Measurements from ENCODE around the gene SSTR3. TPM values are rescaled to one million over a fixed set of nuclear protein-coding genes. Genes with fewer than 3 reads are reported as not detected.
A peak's percentile ranks its signal among the peaks of the same experiment; 100 is the strongest.
"Not testable (repeated sequence)": the region's sequence is repeated elsewhere in the genome, so short reads cannot be mapped to it uniquely, and the experiment has no call there.

Gene SSTR3
- total and polyA plus RNA-seq, 10 of the 15 experiments (the other 5 are each of a cell fraction or from before 2014, with no cell fraction given) = 0.03 to 4.5 (median 2.4) TPM

DNA sequence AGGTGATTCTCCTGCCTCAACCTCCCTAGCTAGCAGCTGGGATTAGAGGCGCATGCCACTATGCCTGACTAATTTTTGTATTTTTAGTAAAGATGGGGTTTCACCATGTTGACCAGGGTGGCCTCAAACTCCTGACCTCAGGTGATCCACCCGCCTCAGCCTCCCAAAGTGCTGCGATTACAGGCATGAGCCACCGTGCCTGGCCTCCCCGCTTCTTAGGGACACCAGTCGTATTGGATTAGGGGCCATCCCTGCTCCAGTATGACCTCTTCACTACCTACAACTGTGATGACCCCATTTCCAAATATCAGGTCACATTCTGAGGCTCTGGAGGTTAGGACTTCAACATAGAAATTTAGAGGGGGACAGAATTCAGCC, 10.8 kb downstream of the SSTR3 start:
- intact Hi-C loops (cut with micrococcal nuclease; ENCODE audit: unreplicated experiment); BruUV-seq (replicated peaks); H3K79me2 ChIP-seq (ENCODE audit: control insufficient read depth, insufficient read depth, low read length); DNase-seq (ENCODE audit: low read depth, low spot score); H3K36me3 ChIP-seq (ENCODE audit: control insufficient read depth in 2 of 2, insufficient read depth in 2 of 2, low read length in 1 of 2); H3K9me3 ChIP-seq (replicated peaks; ENCODE audit: control insufficient read depth, insufficient read depth, low read length); H3K27ac ChIP-seq (ENCODE audit: control insufficient read depth, insufficient read depth); FAIRE-seq; H3K4me2 ChIP-seq (ENCODE audit: control insufficient read depth, insufficient read depth); H3K9ac ChIP-seq (ENCODE audit: control insufficient read depth, insufficient read depth, low read length); H2AFZ ChIP-seq (ENCODE audit: control insufficient read depth, low read depth, low read length); H3K27me3 ChIP-seq (replicated peaks in 1 of 2; ENCODE audit: control insufficient read depth in 2 of 2, insufficient read depth in 2 of 2, low read length in 1 of 2); ATAC-seq; H3K4me3 ChIP-seq; H4K20me1 ChIP-seq (ENCODE audit: control insufficient read depth, insufficient read depth): not testable (repeated sequence)
- 94% methylated on average over 6 of the region's 6 CpGs for WGBS (ENCODE audit: insufficient coverage, insufficient replicate concordance, low lambda C conversion rate, missing lambda C conversion rate)
- POLR2A ChIA-PET = interaction anchor here (0.7 to 5.0 kb wide), 8 partner anchors 17 to 82 kb away, joined by 3 to 55 read pairs (median 7); partner anchors contain the start of gene RAC2
- TF ChIP-seq BHLHE40 (IDR thresholded peaks at IDR 0.05; ENCODE audit: borderline replicate concordance in 1 of 2, low read depth in 2 of 2, low read length in 1 of 2) (0 out of 4 replicates have a peak, but pooled peaks of 1 of the 2 experiments have one; percentile 6), NR2F1 (conservative IDR thresholded peaks at IDR 0.05) (0 out of 2 replicates have a peak, but pooled peaks have one; percentile 14)
- H3K4me1 ChIP-seq (ENCODE audit: control insufficient read depth, insufficient read depth, low read length) = peaks cover 31% of the 10 kb centered on the region
- CTCF ChIA-PET = interaction anchor here (0.8 to 5.7 kb wide), 17 partner anchors 9 to 155 kb away, joined by 3 to 111 read pairs (median 12); partner anchors contain the start of genes IL2RB and RAC2
- RAD21 ChIA-PET (ENCODE audit: unreplicated experiment) = interaction anchor here (2.3 to 7.1 kb wide), 6 partner anchors 15 to 59 kb away, joined by 11 to 104 read pairs (median 50); partner anchors contain the start of gene RAC2
- SMC1A ChIA-PET (ENCODE audit: uncharacterized antibody, unreplicated experiment) = interaction anchor here (0.8 to 6.9 kb wide), 10 partner anchors 9 to 156 kb away, joined by 3 to 84 read pairs (median 15); partner anchors contain the start of genes CYTH4 and RAC2
- in situ Hi-C loops (cut with MboI) = loop anchor here (25.0 kb wide), 1 partner anchor 1814 kb away; the partner anchor contains the start of gene HMOX1

DNA sequence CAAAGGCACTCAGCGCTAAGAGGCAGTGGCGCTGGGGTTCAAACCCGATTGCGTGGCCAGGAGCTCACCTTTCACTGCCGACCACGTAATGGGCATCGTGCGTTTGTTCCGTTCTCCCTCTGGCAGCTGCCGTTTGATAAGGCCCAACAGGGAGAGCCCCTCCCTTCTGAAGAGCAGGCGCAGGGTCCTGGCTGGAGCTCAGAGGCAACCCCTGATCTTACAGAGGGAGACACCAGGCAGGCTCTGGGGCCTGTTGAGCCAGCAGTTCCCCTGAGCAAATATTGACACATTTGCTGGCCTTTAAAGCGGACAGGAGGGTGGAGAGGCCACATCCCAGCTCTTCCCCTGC, 12.5 kb downstream of the SSTR3 start:
- 31% methylated on average over 12 of the region's 12 CpGs for WGBS (ENCODE audit: insufficient coverage, insufficient replicate concordance, low lambda C conversion rate, missing lambda C conversion rate)
- Histone ChIP-seq H3K4me3 (no peak overlapping the region), H3K4me1 (ENCODE audit: control insufficient read depth, insufficient read depth, low read length) (peaks cover 31% of the 10 kb centered on the region), H3K27ac (ENCODE audit: control insufficient read depth, insufficient read depth) (peak overlapping the region; percentile 39), H4K20me1 (ENCODE audit: control insufficient read depth, insufficient read depth) (no peaks in the 10 kb centered on the region), H3K9me3 (replicated peaks; ENCODE audit: control insufficient read depth, insufficient read depth, low read length) (no peaks in the 10 kb centered on the region), H3K36me3 (ENCODE audit: control insufficient read depth in 2 of 2, insufficient read depth in 2 of 2, low read length in 1 of 2) (no peaks in the 10 kb centered on the region), H3K27me3 (replicated peaks in 1 of 2; ENCODE audit: control insufficient read depth in 2 of 2, insufficient read depth in 2 of 2, low read length in 1 of 2) (no peaks in the 10 kb centered on the region), H3K4me2 (ENCODE audit: control insufficient read depth, insufficient read depth) (peak overlapping the region; percentile 36), H3K79me2 (ENCODE audit: control insufficient read depth, insufficient read depth, low read length) (peaks cover 5% of the 10 kb centered on the region), H2AFZ (ENCODE audit: control insufficient read depth, low read depth, low read length) (peak overlapping the region; percentile 46), H3K9ac (ENCODE audit: control insufficient read depth, insufficient read depth, low read length) (no peak overlapping the region; the same call in 1 of the 2 replicates)
- no peak for DNase-seq (ENCODE audit: low read depth, low spot score)
- SMC1A ChIA-PET (ENCODE audit: uncharacterized antibody, unreplicated experiment) = interaction anchor here (0.7 to 6.9 kb wide), 25 partner anchors 11 to 213 kb away, joined by 3 to 84 read pairs (median 5); partner anchors contain the start of genes CYTH4, IL2RB and RAC2
- intact Hi-C loops (cut with micrococcal nuclease; ENCODE audit: unreplicated experiment) (loop anchor here (1.0 to 10.0 kb wide), 6 partner anchors 20 to 415 kb away; partner anchors contain the start of gene IL2RB), in situ Hi-C loops (cut with MboI) (loop anchor here (25.0 kb wide), 1 partner anchor 1812 kb away; the partner anchor contains the start of gene HMOX1)
- RAD21 ChIA-PET (ENCODE audit: unreplicated experiment) = interaction anchor here (0.5 to 7.1 kb wide), 31 partner anchors 16 to 259 kb away, joined by 3 to 104 read pairs (median 6); partner anchors contain the start of genes CYTH4, IL2RB and RAC2
- peak; percentile 2 for ATAC-seq
- POLR2A ChIA-PET = interaction anchor here (0.6 to 5.0 kb wide), 19 partner anchors 19 to 348 kb away, joined by 3 to 55 read pairs (median 5); partner anchors contain the start of genes IL2RB and RAC2
- BruUV-seq (replicated peaks) = no TSS peak
- CTCF ChIA-PET = interaction anchor here (0.7 to 5.7 kb wide), 50 partner anchors 9 to 1539 kb away, joined by 3 to 111 read pairs (median 4); partner anchors contain the start of genes IL2RB, KCTD17 and RAC2
- no peak for FAIRE-seq
- TF ChIP-seq ZNF217 (IDR thresholded peaks at IDR 0.05) = peak; percentile 67; the same call in 1 of the 2 replicates
- TF ChIP-seq, protein P1, sequence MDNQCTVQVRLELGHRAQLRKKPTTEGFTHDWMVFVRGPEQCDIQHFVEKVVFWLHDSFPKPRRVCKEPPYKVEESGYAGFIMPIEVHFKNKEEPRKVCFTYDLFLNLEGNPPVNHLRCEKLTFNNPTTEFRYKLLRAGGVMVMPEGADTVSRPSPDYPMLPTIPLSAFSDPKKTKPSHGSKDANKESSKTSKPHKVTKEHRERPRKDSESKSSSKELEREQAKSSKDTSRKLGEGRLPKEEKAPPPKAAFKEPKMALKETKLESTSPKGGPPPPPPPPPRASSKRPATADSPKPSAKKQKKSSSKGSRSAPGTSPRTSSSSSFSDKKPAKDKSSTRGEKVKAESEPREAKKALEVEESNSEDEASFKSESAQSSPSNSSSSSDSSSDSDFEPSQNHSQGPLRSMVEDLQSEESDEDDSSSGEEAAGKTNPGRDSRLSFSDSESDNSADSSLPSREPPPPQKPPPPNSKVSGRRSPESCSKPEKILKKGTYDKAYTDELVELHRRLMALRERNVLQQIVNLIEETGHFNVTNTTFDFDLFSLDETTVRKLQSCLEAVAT (IDR thresholded peaks at IDR 0.05) = peak; percentile 73
- peak; percentile 64 for TF ChIP-seq LARP7 (IDR thresholded peaks at IDR 0.05)
- TF ChIP-seq ZNF207 (IDR thresholded peaks at IDR 0.05; ENCODE audit: borderline replicate concordance) = 0 out of 2 replicates have a peak, but pooled peaks have one; percentile 2
- TF ChIP-seq, protein P2, sequence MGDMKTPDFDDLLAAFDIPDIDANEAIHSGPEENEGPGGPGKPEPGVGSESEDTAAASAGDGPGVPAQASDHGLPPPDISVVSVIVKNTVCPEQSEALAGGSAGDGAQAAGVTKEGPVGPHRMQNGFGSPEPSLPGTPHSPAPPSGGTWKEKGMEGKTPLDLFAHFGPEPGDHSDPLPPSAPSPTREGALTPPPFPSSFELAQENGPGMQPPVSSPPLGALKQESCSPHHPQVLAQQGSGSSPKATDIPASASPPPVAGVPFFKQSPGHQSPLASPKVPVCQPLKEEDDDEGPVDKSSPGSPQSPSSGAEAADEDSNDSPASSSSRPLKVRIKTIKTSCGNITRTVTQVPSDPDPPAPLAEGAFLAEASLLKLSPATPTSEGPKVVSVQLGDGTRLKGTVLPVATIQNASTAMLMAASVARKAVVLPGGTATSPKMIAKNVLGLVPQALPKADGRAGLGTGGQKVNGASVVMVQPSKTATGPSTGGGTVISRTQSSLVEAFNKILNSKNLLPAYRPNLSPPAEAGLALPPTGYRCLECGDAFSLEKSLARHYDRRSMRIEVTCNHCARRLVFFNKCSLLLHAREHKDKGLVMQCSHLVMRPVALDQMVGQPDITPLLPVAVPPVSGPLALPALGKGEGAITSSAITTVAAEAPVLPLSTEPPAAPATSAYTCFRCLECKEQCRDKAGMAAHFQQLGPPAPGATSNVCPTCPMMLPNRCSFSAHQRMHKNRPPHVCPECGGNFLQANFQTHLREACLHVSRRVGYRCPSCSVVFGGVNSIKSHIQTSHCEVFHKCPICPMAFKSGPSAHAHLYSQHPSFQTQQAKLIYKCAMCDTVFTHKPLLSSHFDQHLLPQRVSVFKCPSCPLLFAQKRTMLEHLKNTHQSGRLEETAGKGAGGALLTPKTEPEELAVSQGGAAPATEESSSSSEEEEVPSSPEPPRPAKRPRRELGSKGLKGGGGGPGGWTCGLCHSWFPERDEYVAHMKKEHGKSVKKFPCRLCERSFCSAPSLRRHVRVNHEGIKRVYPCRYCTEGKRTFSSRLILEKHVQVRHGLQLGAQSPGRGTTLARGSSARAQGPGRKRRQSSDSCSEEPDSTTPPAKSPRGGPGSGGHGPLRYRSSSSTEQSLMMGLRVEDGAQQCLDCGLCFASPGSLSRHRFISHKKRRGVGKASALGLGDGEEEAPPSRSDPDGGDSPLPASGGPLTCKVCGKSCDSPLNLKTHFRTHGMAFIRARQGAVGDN (IDR thresholded peaks at IDR 0.05) = peak; percentile 17
- TF ChIP-seq, protein P3, sequence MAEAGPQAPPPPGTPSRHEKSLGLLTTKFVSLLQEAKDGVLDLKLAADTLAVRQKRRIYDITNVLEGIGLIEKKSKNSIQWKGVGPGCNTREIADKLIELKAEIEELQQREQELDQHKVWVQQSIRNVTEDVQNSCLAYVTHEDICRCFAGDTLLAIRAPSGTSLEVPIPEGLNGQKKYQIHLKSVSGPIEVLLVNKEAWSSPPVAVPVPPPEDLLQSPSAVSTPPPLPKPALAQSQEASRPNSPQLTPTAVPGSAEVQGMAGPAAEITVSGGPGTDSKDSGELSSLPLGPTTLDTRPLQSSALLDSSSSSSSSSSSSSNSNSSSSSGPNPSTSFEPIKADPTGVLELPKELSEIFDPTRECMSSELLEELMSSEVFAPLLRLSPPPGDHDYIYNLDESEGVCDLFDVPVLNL (IDR thresholded peaks at IDR 0.05; ENCODE audit: low read depth, low read length) = no peak

Measured in GM12878 (cell line).